ENCODE results near the gene ARL2BP. TPM values are rescaled to one million over a fixed set of nuclear protein-coding genes. Genes with fewer than 3 reads are reported as not detected.
A peak's percentile ranks its signal among the peaks of the same experiment; 100 is the strongest.

Gene ARL2BP
- total RNA-seq, 1 donor: 85.8 TPM

GRCh38 chr16:57297856-57298255 is 52.8 kb downstream of the ARL2BP start:
- Histone ChIP-seq H2AFZ (ENCODE audit: low read length) (no peak overlapping the region), H3K4me2 (ENCODE audit: insufficient read depth, low read length) (no peak overlapping the region)
- DNase-seq (ENCODE audit: insufficient read length, low spot score, missing footprints): peak; percentile 34

GRCh38 chr16:57299009-57299718 is 54.1 kb downstream of the ARL2BP start:
- TF ChIP-seq CTCF (IDR thresholded peaks at IDR 0.05; ENCODE audit: extremely low read depth, low read depth, low read length): no peak
- Histone ChIP-seq H3K79me2 (ENCODE audit: insufficient read depth, low read length) (no peaks in the 10 kb centered on the region), H3K27ac (ENCODE audit: low read depth, low read length) (peak overlapping the region; percentile 57), H3K4me2 (ENCODE audit: insufficient read depth, low read length) (peak overlapping the region; percentile 95), H3K4me1 (ENCODE audit: insufficient read depth, low read length) (peaks cover 12% of the 10 kb centered on the region), H3K27me3 (ENCODE audit: insufficient read depth, low read length) (peaks cover 9% of the 10 kb centered on the region), H3K4me3 (ENCODE audit: insufficient read depth, low read length) (peak overlapping the region; percentile 77), H2AFZ (ENCODE audit: low read length) (peak overlapping the region; percentile 97), H4K20me1 (ENCODE audit: insufficient read depth, low read length) (no peaks in the 10 kb centered on the region), H3K9me3 (ENCODE audit: low read depth, low read length) (no peaks in the 10 kb centered on the region), H3K36me3 (ENCODE audit: insufficient read depth, low read length) (no peaks in the 10 kb centered on the region)
- peak; percentile 90 for DNase-seq (ENCODE audit: insufficient read length, low spot score, missing footprints)

More at GRCh38 chr16:57297856-57298255, 52.8 kb downstream of the ARL2BP start:
- Histone ChIP-seq H3K79me2 (ENCODE audit: insufficient read depth, low read length) (no peaks in the 10 kb centered on the region), H3K36me3 (ENCODE audit: insufficient read depth, low read length) (no peaks in the 10 kb centered on the region), H3K4me1 (ENCODE audit: insufficient read depth, low read length) (peaks cover 12% of the 10 kb centered on the region), H3K9me3 (ENCODE audit: low read depth, low read length) (no peaks in the 10 kb centered on the region), H3K27me3 (ENCODE audit: insufficient read depth, low read length) (peaks cover 5% of the 10 kb centered on the region), H3K27ac (ENCODE audit: low read depth, low read length) (no peak overlapping the region), H4K20me1 (ENCODE audit: insufficient read depth, low read length) (no peaks in the 10 kb centered on the region), H3K4me3 (ENCODE audit: insufficient read depth, low read length) (no peak overlapping the region)
- no peak for TF ChIP-seq CTCF (IDR thresholded peaks at IDR 0.05; ENCODE audit: extremely low read depth, low read depth, low read length)

GRCh38 chr16:57299719-57300386 is 54.8 kb downstream of the ARL2BP start:
- TF ChIP-seq CTCF (IDR thresholded peaks at IDR 0.05; ENCODE audit: extremely low read depth, low read depth, low read length): peak; percentile 12
- no peaks in the 10 kb centered on the region for H3K79me2 ChIP-seq (ENCODE audit: insufficient read depth, low read length)

More at GRCh38 chr16:57299719-57300386, 54.8 kb downstream of the ARL2BP start:
- Histone ChIP-seq H3K27ac (ENCODE audit: low read depth, low read length) (peak overlapping the region; percentile 57), H4K20me1 (ENCODE audit: insufficient read depth, low read length) (no peaks in the 10 kb centered on the region), H3K4me1 (ENCODE audit: insufficient read depth, low read length) (peaks cover 12% of the 10 kb centered on the region), H3K27me3 (ENCODE audit: insufficient read depth, low read length) (peaks cover 9% of the 10 kb centered on the region), H3K36me3 (ENCODE audit: insufficient read depth, low read length) (no peaks in the 10 kb centered on the region), H2AFZ (ENCODE audit: low read length) (peak overlapping the region; percentile 97), H3K4me3 (ENCODE audit: insufficient read depth, low read length) (peak overlapping the region; percentile 77), H3K4me2 (ENCODE audit: insufficient read depth, low read length) (peak overlapping the region; percentile 95), H3K9me3 (ENCODE audit: low read depth, low read length) (no peaks in the 10 kb centered on the region)
- DNase-seq (ENCODE audit: insufficient read length, low spot score, missing footprints): peak; percentile 91
